Endothelial cell of umbilical vein (primary cell): ENCODE measurements around the gene DACT3.

Experiments used
- POLR2A ChIP-seq: IDR thresholded peaks from 2 replicates; pipeline ENCODE4 v1.6.1; 2012; ENCODE audit warnings: low read depth, mild to moderate bottlenecking, control low read depth, low read length
- TF ChIP-seq, protein P1 (sequence below): IDR thresholded peaks from 2 replicates; pipeline ENCODE4 v1.6.1; 2011; ENCODE audit not compliant: insufficient read depth, insufficient read length

GRCh38 chr19:46615966-46616365 is 45.0 kb downstream of the DACT3 start:
- no peak for TF ChIP-seq POLR2A
- TF ChIP-seq, protein P1, sequence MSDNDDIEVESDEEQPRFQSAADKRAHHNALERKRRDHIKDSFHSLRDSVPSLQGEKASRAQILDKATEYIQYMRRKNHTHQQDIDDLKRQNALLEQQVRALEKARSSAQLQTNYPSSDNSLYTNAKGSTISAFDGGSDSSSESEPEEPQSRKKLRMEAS: no peak
